Kidney (tissue), 14 donors: Measurements from ENCODE around the gene ADTRP. TPM values are rescaled to one million over a fixed set of nuclear protein-coding genes. Genes with fewer than 3 reads are reported as not detected.

Experiments
- DNase-seq, 5 donors: peaks; one replicate each; pipeline ENCODE4 v3.0.0-alpha.2; 2013 to 2020
- FAIRE-seq: peaks from 2 replicates; lab custom pipeline; 2012; peaks lifted over from hg19 to GRCh38; lab: Jason Lieb, UNC
- H3K27ac ChIP-seq, 2 donors: one replicate each; pipeline ENCODE4 v1.7.0; 2013; ENCODE audit warnings: low read depth in 2 of 2, low read length in 2 of 2, inconsistent platforms in 1 of 2
- H3K27me3 ChIP-seq: one replicate; pipeline ENCODE4 v1.7.1; 2013; ENCODE audit warnings: low read length, inconsistent platforms; ENCODE audit not compliant: control insufficient read depth, insufficient read depth
- H3K36me3 ChIP-seq, 3 donors: one replicate each; pipeline versions ENCODE4 v1.7.0 to v1.7.1; 2013; ENCODE audit warnings: low read length in 3 of 3, control low read depth in 1 of 3, inconsistent platforms in 1 of 3; ENCODE audit not compliant: insufficient read depth in 3 of 3, control insufficient read depth in 2 of 3
- H3K4me1 ChIP-seq, 3 donors: one replicate each; pipeline versions ENCODE4 v1.7.0 to v1.7.1; 2013; ENCODE audit warnings: low read length in 3 of 3, inconsistent platforms in 1 of 3, low read depth in 1 of 3; ENCODE audit not compliant: control insufficient read depth in 2 of 3, insufficient read depth in 2 of 3
- H3K4me3 ChIP-seq, 3 donors: one replicate each; pipeline versions ENCODE4 v1.7.0 to v1.8.1; 2013; ENCODE audit warnings: low read length in 3 of 3, control low read depth in 1 of 3, inconsistent platforms in 1 of 3
- H3K9ac ChIP-seq, 3 donors: one replicate each; pipeline versions ENCODE4 v1.7.0 to v1.7.1; 2013; ENCODE audit warnings: low read length in 3 of 3, control low read depth in 1 of 3, inconsistent platforms in 1 of 3
- H3K9me3 ChIP-seq, 3 donors: one replicate each; pipeline versions ENCODE4 v1.7.0 to v1.7.1; 2013; ENCODE audit warnings: low read length in 3 of 3, control low read depth in 1 of 3, inconsistent platforms in 1 of 3; ENCODE audit not compliant: control insufficient read depth in 2 of 3, insufficient read depth in 1 of 3
- CTCF ChIP-seq: IDR thresholded peaks from 3 replicates; pipeline ENCODE4 v1.5.1; 2012; ENCODE audit warnings: mild to moderate bottlenecking, moderate library complexity, borderline replicate concordance; ENCODE audit not compliant: insufficient read depth; ENCODE audit errors: extremely low read depth
- intact Hi-C: fragments of 100-400 bp; cut with DNase I; formaldehyde crosslinking; loops from one replicate; pipeline ENCODE4 v1.11.1; 2022
- polyA plus RNA-seq: library from polyadenylated mRNA; stranded (reverse); fragments of 350-450 nt; fragmentation: Illumina TruSeq; extraction: RNeasy Lipid Tissue Mini Kit (QIAGEN cat#74804); gene quantifications from one replicate; pipeline ENCODE4 v1.2.3, GENCODE V29; 2014; ENCODE audit warnings: low read depth, low replicate concordance; ENCODE audit not compliant: insufficient read depth
- total RNA-seq: library from RNA; stranded (reverse); fragmentation: NEBNext Ultra II Directional; extraction: Animal tissue kit (Norgen Biotek cat#: 25700); gene quantifications from one replicate; pipeline ENCODE4 v1.2.1, GENCODE V29; 2021
- donor health status: control.
- donor health status: control.
- donor health status: control.
- donor health status: control.
- donor health status: control.
- donor health status: DM: yes; HTN: yes; CAD: no.
- donor health status: Normal renal cell carcinoma (clear cell type).

The ADTRP gene
- total and polyA plus RNA-seq, 2 donors from 2014 or later, result 2.7 to 5.9 TPM

GRCh38 chr6:11732036-11732631 lies 46.5 kb downstream of the ADTRP start:
- no peaks in the 10 kb centered on the region for H3K27me3 ChIP-seq
- intact Hi-C loops, result no loop called here
- H3K27ac ChIP-seq, result no peak overlapping the region
- FAIRE-seq (no peak), DNase-seq (peak in 1 of 5 donors; percentile 60)
- no peak for TF ChIP-seq CTCF
- no peaks in the 10 kb centered on the region for H3K9me3 ChIP-seq
- no peak overlapping the region for H3K9ac ChIP-seq
- H3K4me1 ChIP-seq, result peaks cover 0 to 12% (median 0%) of the 10 kb centered on the region in 3 donors
- H3K4me3 ChIP-seq, result no peak overlapping the region
- H3K36me3 ChIP-seq, result no peaks in the 10 kb centered on the region

DNA sequence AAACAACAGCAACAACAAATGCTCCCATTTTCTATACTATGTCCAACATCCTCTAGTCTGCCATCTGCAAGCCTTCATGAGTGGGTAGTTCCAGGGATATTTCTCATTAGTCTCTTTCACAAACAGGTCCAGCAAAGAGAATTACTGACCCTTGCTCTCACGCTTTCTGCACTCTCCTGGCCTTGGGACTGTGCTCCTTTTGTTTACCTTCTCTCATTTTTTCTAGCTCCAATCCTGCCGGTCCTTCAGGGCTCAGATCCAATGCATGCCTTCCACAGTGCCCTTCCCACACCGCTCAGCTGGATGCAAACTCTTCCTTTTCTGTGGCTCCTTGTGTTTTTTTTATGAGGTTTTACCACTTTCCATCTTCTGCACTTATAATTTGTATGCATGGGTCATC lies 47.2 kb downstream of the ADTRP start:
- H3K4me3 ChIP-seq, result no peak overlapping the region
- TF ChIP-seq CTCF, result no peak
- H3K9me3 ChIP-seq, result no peaks in the 10 kb centered on the region
- H3K27ac ChIP-seq, result no peak overlapping the region
- intact Hi-C loops, result no loop called here
- H3K4me1 ChIP-seq, result peaks cover 0 to 12% (median 0%) of the 10 kb centered on the region in 3 donors
- H3K36me3 ChIP-seq, result no peaks in the 10 kb centered on the region
- DNase-seq (no peak), FAIRE-seq (no peak)
- no peaks in the 10 kb centered on the region for H3K27me3 ChIP-seq
- no peak overlapping the region for H3K9ac ChIP-seq

DNA sequence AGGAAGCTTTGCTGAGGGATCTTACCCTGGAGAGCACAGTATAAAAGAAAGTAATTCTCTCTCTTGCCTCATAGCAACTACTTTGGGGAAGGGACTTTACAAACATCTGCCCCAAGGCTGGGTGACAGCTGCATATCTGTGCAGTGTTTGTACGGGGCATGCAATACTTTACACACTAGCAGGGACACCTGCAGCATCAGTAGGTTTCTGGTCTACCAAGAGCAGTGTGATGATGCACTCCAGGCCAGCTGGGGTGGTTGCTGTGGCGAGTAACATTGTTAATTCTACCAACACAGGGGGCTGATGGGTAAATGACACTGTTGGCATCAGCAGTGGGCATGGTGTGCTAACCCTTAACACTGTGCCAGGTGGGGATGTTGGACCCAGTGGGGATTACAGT lies 48.0 kb downstream of the ADTRP start:
- FAIRE-seq (no peak), DNase-seq (no peak)
- intact Hi-C loops, result no loop called here
- H3K36me3 ChIP-seq, result no peaks in the 10 kb centered on the region
- no peaks in the 10 kb centered on the region for H3K9me3 ChIP-seq
- TF ChIP-seq CTCF, result no peak
- H3K27me3 ChIP-seq, result no peaks in the 10 kb centered on the region
- H3K4me1 ChIP-seq, result peaks cover 0 to 12% (median 0%) of the 10 kb centered on the region in 3 donors
- H3K4me3 ChIP-seq, result no peak overlapping the region
- H3K9ac ChIP-seq, result no peak overlapping the region
- H3K27ac ChIP-seq, result no peak overlapping the region

GRCh38 chr6:11729076-11729475 lies 49.5 kb downstream of the ADTRP start:
- DNase-seq, result no peak
- Histone ChIP-seq H3K27ac (no peak overlapping the region), H3K9me3 (no peaks in the 10 kb centered on the region), H3K27me3 (no peaks in the 10 kb centered on the region), H3K9ac (no peak overlapping the region), H3K36me3 (no peaks in the 10 kb centered on the region), H3K4me1 (peaks cover 0 to 12% (median 0%) of the 10 kb centered on the region in 3 donors), H3K4me3 (no peak overlapping the region)
- TF ChIP-seq CTCF, result no peak
- intact Hi-C loops, result no loop called here
- no peak for FAIRE-seq
